Caco-2 (cell line): Measurements from ENCODE around the gene GTF3C1. TPM values are rescaled to one million over a fixed set of nuclear protein-coding genes. Genes with fewer than 3 reads are reported as not detected.

Experiments
- BruUV-seq: library from RNA; stranded (reverse); fragments of 400-500 nt; replicated peaks from 2 replicates; lab custom pipeline; 2021; lab: Mats Ljungman, UMichigan
- CTCF ChIA-PET: fragments of 300-600 bp; sonication (Branson Sonifier 250); formaldehyde crosslinking; loops from one replicate; lab custom pipeline; 2022; ENCODE audit warnings: antibody characterized with exemption; lab: Charles Lee
- POLR2A ChIA-PET: fragments of 300-600 bp; sonication (Branson Sonifier 250); formaldehyde crosslinking; loops from one replicate; lab custom pipeline; 2022; ENCODE audit warnings: antibody characterized with exemption; lab: Charles Lee
- DNase-seq, 2 experiments: peaks; one replicate each; pipeline versions ENCODE4 v3.0.0 to v3.0.0-alpha.2; 2020 to 2022
- H3K27me3 ChIP-seq: replicated peaks from 2 replicates; pipeline ENCODE4 v1.6.0; 2011; ENCODE audit warnings: low read length; ENCODE audit not compliant: control insufficient read depth, insufficient read depth
- H3K36me3 ChIP-seq: 2 replicates; pipeline ENCODE4 v1.5.1; 2011; ENCODE audit warnings: low read length; ENCODE audit not compliant: control insufficient read depth, insufficient read depth
- H3K4me1 ChIP-seq: fragments of 250-450 bp; sonication (Bioruptor Pico); 2 replicates; pipeline ENCODE4 v1.5.1; 2020; ENCODE audit warnings: mild to moderate bottlenecking
- H3K4me3 ChIP-seq: 2 replicates; pipeline ENCODE4 v1.5.1; 2011; ENCODE audit warnings: low read depth, mild to moderate bottlenecking, control low read depth, low read length
- H3K9me3 ChIP-seq: fragments of 250-450 bp; sonication (Bioruptor Pico); 2 replicates; pipeline ENCODE4 v1.5.1; 2020; ENCODE audit warnings: mild to moderate bottlenecking, moderate library complexity
- H3K27ac Mint-ChIP-seq: one replicate; pipeline ENCODE4 v1.8.0; 2022; ENCODE audit warnings: mixed read lengths; ENCODE audit not compliant: unreplicated experiment
- H3K27me3 Mint-ChIP-seq: one replicate; pipeline ENCODE4 v1.8.0; 2022; ENCODE audit warnings: mixed read lengths; ENCODE audit not compliant: insufficient read depth, unreplicated experiment
- H3K36me3 Mint-ChIP-seq: one replicate; pipeline ENCODE4 v1.8.0; 2022; ENCODE audit warnings: mild to moderate bottlenecking, mixed read lengths; ENCODE audit not compliant: insufficient read depth, unreplicated experiment
- H3K4me1 Mint-ChIP-seq: one replicate; pipeline ENCODE4 v1.8.0; 2022; ENCODE audit warnings: low read depth, mixed read lengths; ENCODE audit not compliant: unreplicated experiment
- H3K4me3 Mint-ChIP-seq: one replicate; pipeline ENCODE4 v1.8.0; 2022; ENCODE audit warnings: mild to moderate bottlenecking, moderate library complexity, mixed read lengths; ENCODE audit not compliant: unreplicated experiment
- H3K9me3 Mint-ChIP-seq: one replicate; pipeline ENCODE4 v1.8.0; 2022; ENCODE audit warnings: mixed read lengths; ENCODE audit not compliant: unreplicated experiment
- CTCF ChIP-seq, 2 experiments: fragments of 200-600 bp in 1 of 2; IDR thresholded peaks; 1 replicate in 1 of 2; 2 replicates in 1 of 2; pipeline versions ENCODE4 v1.5.1 to v1.8.0; 2011 to 2022; ENCODE audit warnings: antibody characterized with exemption in 1 of 2, control low read depth in 1 of 2, inconsistent platforms in 1 of 2, low read depth in 1 of 2, low read length in 1 of 2, mild to moderate bottlenecking in 1 of 2, moderate library complexity in 1 of 2; ENCODE audit not compliant: insufficient read depth in 1 of 2, severe bottlenecking in 1 of 2, unreplicated experiment in 1 of 2
- intact Hi-C: fragments of 100-400 bp; cut with micrococcal nuclease; formaldehyde crosslinking; loops from one replicate; pipeline ENCODE4 v1.10.0; 2022; ENCODE audit not compliant: unreplicated experiment
- total RNA-seq: library from RNA; stranded (reverse); gene quantifications from 2 replicates; pipeline ENCODE4 v1.2.3, GENCODE V29; 2022

Gene GTF3C1
- total RNA-seq, 1 experiment from 2014 or later: 67.7 TPM

GRCh38 chr16:27483624-27484023 is 66.1 kb downstream of the GTF3C1 start:
- Histone ChIP-seq H3K36me3 (no peaks in the 10 kb centered on the region; the same call in 1 of the 2 replicates), H3K27me3 (no peaks in the 10 kb centered on the region)

GRCh38 chr16:27483088-27483437 is 66.7 kb downstream of the GTF3C1 start:
- POLR2A ChIA-PET: no interaction called here
- H3K36me3 ChIP-seq: no peaks in the 10 kb centered on the region; the same call in 1 of the 2 replicates
- Mint-ChIP-seq H3K36me3 (peaks cover 61% of the 10 kb centered on the region), H3K27me3 (no peaks in the 10 kb centered on the region), H3K9me3 (no peaks in the 10 kb centered on the region), H3K4me3 (no peak overlapping the region), H3K27ac (no peak overlapping the region), H3K4me1 (no peaks in the 10 kb centered on the region)
- no peak overlapping the region for H3K4me3 ChIP-seq
- no peaks in the 10 kb centered on the region for H3K27me3 ChIP-seq
- no TSS peak for BruUV-seq
- intact Hi-C loops: no loop called here
- DNase-seq: no peak
- H3K9me3 ChIP-seq: no peaks in the 10 kb centered on the region
- CTCF ChIA-PET: no interaction called here
- TF ChIP-seq CTCF (IDR thresholded peaks at IDR 0.05; ENCODE audit: insufficient read depth in 1 of 2, low read depth in 1 of 2, low read length in 1 of 2, severe bottlenecking in 1 of 2, unreplicated experiment in 1 of 2): no peak
- no peaks in the 10 kb centered on the region for H3K4me1 ChIP-seq

More at GRCh38 chr16:27483624-27484023, 66.1 kb downstream of the GTF3C1 start:
- peaks cover 61% of the 10 kb centered on the region for H3K36me3 Mint-ChIP-seq
- BruUV-seq: no TSS peak
- no peaks in the 10 kb centered on the region for H3K4me1 Mint-ChIP-seq
- POLR2A ChIA-PET: no interaction called here
- intact Hi-C loops: no loop called here
- H3K4me3 ChIP-seq: no peak overlapping the region
- no peak overlapping the region for H3K27ac Mint-ChIP-seq
- CTCF ChIA-PET: no interaction called here
- H3K4me3 Mint-ChIP-seq: no peak overlapping the region
- no peak for TF ChIP-seq CTCF (IDR thresholded peaks at IDR 0.05; ENCODE audit: insufficient read depth in 1 of 2, low read depth in 1 of 2, low read length in 1 of 2, severe bottlenecking in 1 of 2, unreplicated experiment in 1 of 2)
- H3K27me3 Mint-ChIP-seq: no peaks in the 10 kb centered on the region
- no peaks in the 10 kb centered on the region for H3K9me3 Mint-ChIP-seq
- H3K4me1 ChIP-seq: no peaks in the 10 kb centered on the region
- H3K9me3 ChIP-seq: no peaks in the 10 kb centered on the region
- no peak for DNase-seq

- TF ChIP-seq CTCF (IDR thresholded peaks at IDR 0.05; ENCODE audit: insufficient read depth in 1 of 2, low read depth in 1 of 2, low read length in 1 of 2, severe bottlenecking in 1 of 2, unreplicated experiment in 1 of 2): no peak
- Histone ChIP-seq H3K36me3 (no peaks in the 10 kb centered on the region), H3K4me1 (no peaks in the 10 kb centered on the region), H3K27me3 (no peaks in the 10 kb centered on the region), H3K9me3 (no peaks in the 10 kb centered on the region), H3K4me3 (no peak overlapping the region)
- no peaks in the 10 kb centered on the region for H3K4me1 Mint-ChIP-seq
- no peak overlapping the region for H3K27ac Mint-ChIP-seq
- no peak for DNase-seq
- H3K9me3 Mint-ChIP-seq: no peaks in the 10 kb centered on the region
- ChIA-PET POLR2A (no interaction called here), CTCF (no interaction called here)
- peaks cover 61% of the 10 kb centered on the region for H3K36me3 Mint-ChIP-seq
- intact Hi-C loops: no loop called here
- no peaks in the 10 kb centered on the region for H3K27me3 Mint-ChIP-seq
- no TSS peak for BruUV-seq
- no peak overlapping the region for H3K4me3 Mint-ChIP-seq
Observed at GRCh38 chr16:27482397-27483087, 67.2 kb downstream of the GTF3C1 start.
